ENCODE measurements around the gene PARPBP. TPM values are rescaled to one million over a fixed set of nuclear protein-coding genes. Genes with fewer than 3 reads are reported as not detected.

PARPBP gene
- total and polyA plus RNA-seq, 2 of the 8 experiments (the other 6 are each of a cell fraction or from before 2014, with no cell fraction given), result 10.9 to 38.1 TPM

GRCh38 chr12:102174761-102175160, 54.8 kb downstream of the PARPBP start (continued):
- TF ChIP-seq, protein P1, sequence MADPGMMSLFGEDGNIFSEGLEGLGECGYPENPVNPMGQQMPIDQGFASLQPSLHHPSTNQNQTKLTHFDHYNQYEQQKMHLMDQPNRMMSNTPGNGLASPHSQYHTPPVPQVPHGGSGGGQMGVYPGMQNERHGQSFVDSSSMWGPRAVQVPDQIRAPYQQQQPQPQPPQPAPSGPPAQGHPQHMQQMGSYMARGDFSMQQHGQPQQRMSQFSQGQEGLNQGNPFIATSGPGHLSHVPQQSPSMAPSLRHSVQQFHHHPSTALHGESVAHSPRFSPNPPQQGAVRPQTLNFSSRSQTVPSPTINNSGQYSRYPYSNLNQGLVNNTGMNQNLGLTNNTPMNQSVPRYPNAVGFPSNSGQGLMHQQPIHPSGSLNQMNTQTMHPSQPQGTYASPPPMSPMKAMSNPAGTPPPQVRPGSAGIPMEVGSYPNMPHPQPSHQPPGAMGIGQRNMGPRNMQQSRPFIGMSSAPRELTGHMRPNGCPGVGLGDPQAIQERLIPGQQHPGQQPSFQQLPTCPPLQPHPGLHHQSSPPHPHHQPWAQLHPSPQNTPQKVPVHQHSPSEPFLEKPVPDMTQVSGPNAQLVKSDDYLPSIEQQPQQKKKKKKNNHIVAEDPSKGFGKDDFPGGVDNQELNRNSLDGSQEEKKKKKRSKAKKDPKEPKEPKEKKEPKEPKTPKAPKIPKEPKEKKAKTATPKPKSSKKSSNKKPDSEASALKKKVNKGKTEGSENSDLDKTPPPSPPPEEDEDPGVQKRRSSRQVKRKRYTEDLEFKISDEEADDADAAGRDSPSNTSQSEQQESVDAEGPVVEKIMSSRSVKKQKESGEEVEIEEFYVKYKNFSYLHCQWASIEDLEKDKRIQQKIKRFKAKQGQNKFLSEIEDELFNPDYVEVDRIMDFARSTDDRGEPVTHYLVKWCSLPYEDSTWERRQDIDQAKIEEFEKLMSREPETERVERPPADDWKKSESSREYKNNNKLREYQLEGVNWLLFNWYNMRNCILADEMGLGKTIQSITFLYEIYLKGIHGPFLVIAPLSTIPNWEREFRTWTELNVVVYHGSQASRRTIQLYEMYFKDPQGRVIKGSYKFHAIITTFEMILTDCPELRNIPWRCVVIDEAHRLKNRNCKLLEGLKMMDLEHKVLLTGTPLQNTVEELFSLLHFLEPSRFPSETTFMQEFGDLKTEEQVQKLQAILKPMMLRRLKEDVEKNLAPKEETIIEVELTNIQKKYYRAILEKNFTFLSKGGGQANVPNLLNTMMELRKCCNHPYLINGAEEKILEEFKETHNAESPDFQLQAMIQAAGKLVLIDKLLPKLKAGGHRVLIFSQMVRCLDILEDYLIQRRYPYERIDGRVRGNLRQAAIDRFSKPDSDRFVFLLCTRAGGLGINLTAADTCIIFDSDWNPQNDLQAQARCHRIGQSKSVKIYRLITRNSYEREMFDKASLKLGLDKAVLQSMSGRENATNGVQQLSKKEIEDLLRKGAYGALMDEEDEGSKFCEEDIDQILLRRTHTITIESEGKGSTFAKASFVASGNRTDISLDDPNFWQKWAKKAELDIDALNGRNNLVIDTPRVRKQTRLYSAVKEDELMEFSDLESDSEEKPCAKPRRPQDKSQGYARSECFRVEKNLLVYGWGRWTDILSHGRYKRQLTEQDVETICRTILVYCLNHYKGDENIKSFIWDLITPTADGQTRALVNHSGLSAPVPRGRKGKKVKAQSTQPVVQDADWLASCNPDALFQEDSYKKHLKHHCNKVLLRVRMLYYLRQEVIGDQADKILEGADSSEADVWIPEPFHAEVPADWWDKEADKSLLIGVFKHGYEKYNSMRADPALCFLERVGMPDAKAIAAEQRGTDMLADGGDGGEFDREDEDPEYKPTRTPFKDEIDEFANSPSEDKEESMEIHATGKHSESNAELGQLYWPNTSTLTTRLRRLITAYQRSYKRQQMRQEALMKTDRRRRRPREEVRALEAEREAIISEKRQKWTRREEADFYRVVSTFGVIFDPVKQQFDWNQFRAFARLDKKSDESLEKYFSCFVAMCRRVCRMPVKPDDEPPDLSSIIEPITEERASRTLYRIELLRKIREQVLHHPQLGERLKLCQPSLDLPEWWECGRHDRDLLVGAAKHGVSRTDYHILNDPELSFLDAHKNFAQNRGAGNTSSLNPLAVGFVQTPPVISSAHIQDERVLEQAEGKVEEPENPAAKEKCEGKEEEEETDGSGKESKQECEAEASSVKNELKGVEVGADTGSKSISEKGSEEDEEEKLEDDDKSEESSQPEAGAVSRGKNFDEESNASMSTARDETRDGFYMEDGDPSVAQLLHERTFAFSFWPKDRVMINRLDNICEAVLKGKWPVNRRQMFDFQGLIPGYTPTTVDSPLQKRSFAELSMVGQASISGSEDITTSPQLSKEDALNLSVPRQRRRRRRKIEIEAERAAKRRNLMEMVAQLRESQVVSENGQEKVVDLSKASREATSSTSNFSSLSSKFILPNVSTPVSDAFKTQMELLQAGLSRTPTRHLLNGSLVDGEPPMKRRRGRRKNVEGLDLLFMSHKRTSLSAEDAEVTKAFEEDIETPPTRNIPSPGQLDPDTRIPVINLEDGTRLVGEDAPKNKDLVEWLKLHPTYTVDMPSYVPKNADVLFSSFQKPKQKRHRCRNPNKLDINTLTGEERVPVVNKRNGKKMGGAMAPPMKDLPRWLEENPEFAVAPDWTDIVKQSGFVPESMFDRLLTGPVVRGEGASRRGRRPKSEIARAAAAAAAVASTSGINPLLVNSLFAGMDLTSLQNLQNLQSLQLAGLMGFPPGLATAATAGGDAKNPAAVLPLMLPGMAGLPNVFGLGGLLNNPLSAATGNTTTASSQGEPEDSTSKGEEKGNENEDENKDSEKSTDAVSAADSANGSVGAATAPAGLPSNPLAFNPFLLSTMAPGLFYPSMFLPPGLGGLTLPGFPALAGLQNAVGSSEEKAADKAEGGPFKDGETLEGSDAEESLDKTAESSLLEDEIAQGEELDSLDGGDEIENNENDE (IDR thresholded peaks at IDR 0.05; ENCODE audit: insufficient replicate concordance, low read length), result no peak
- no peak for TF ChIP-seq BACH1 (IDR thresholded peaks at IDR 0.05; ENCODE audit: low read length)
